Adipocyte (in vitro differentiated cells): Measurements from ENCODE around the gene ST6GALNAC5.

Source experiments
- DNase-seq: peaks from one replicate; pipeline ENCODE4 v3.0.0-alpha.2; 2015; ENCODE audit warnings: low read depth
- H3K27me3 ChIP-seq: replicated peaks from 2 replicates; pipeline ENCODE4 v1.7.0; 2013; ENCODE audit warnings: mild to moderate bottlenecking, low read length, moderate library complexity; ENCODE audit not compliant: control insufficient read depth, insufficient read depth
- H3K36me3 ChIP-seq: 2 replicates; pipeline ENCODE4 v1.7.0; 2013; ENCODE audit warnings: low read length, mild to moderate bottlenecking, moderate library complexity; ENCODE audit not compliant: control insufficient read depth, insufficient read depth, severe bottlenecking
- H3K4me1 ChIP-seq: 2 replicates; pipeline ENCODE4 v1.7.0; 2013; ENCODE audit warnings: mild to moderate bottlenecking, low read length, moderate library complexity; ENCODE audit not compliant: control insufficient read depth, insufficient read depth
- H3K4me3 ChIP-seq: 2 replicates; pipeline ENCODE4 v1.7.0; 2013; ENCODE audit warnings: mild to moderate bottlenecking, low read length, moderate library complexity
- H3K9ac ChIP-seq: 2 replicates; pipeline ENCODE4 v1.7.0; 2013; ENCODE audit warnings: mild to moderate bottlenecking, low read length, moderate library complexity
- H3K9me3 ChIP-seq: 2 replicates; pipeline ENCODE4 v1.7.0; 2013; ENCODE audit warnings: mild to moderate bottlenecking, low read length, moderate library complexity; ENCODE audit not compliant: control insufficient read depth

The ST6GALNAC5 gene

GRCh38 chr1:76940571-76941335, 73.5 kb downstream of the ST6GALNAC5 start:
- Histone ChIP-seq H3K4me1 (peaks cover 46% of the 10 kb centered on the region), H3K9ac (no peak overlapping the region), H3K36me3 (no peaks in the 10 kb centered on the region), H3K27me3 (no peaks in the 10 kb centered on the region), H3K4me3 (no peak overlapping the region), H3K9me3 (no peaks in the 10 kb centered on the region)
- no peak for DNase-seq

- H3K9me3 ChIP-seq, result no peaks in the 10 kb centered on the region
- no peaks in the 10 kb centered on the region for H3K36me3 ChIP-seq
- no peak for DNase-seq
- H3K4me3 ChIP-seq, result no peak overlapping the region
- no peaks in the 10 kb centered on the region for H3K27me3 ChIP-seq
- H3K4me1 ChIP-seq, result peaks cover 46% of the 10 kb centered on the region
- no peak overlapping the region for H3K9ac ChIP-seq
Observed at GRCh38 chr1:76942549-76942948, 75.3 kb downstream of the ST6GALNAC5 start.

DNA sequence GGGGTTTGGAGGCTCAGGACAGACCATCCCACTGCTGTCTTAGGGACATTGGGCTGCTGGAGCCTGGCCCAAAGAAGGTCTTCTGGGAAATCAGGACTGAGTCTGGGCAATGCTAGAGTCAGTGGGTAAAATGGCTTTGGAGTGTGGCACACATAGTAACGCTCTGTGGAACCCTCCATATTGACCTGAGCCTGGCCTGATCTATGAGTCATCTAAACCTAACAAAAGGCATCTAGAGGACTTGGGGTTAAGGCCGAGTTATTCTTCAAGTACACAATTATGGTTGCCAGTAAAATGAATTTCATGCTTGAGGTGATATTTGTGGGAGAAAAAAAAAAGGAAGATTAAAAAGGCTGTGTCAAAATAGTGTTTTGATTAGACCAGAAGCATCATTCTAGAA, 77.7 kb downstream of the ST6GALNAC5 start:
- H3K36me3 ChIP-seq, result no peaks in the 10 kb centered on the region
- DNase-seq, result no peak
- H3K27me3 ChIP-seq, result no peaks in the 10 kb centered on the region

DNA sequence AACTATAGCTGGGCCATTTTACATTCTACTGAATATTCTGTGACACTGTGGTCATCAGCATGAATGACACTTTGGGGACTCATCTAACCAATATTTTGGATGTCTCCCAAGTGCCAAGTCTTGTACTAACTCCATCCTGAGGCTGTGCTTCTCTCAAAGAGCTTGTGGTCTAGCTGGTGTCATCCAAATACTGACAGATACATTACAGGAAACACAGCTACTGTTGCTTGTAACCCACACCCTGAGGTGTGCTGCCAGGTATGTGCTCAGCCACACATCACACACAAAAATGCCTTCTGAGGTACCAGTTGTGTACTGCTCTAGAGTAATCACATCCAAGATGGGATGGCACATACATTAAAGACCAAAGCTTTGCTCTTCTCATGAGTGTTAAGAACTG, 81.6 kb downstream of the ST6GALNAC5 start:
- no peaks in the 10 kb centered on the region for H3K27me3 ChIP-seq
- no peak for DNase-seq
- no peak overlapping the region for H3K4me3 ChIP-seq
- no peak overlapping the region for H3K9ac ChIP-seq
- H3K9me3 ChIP-seq, result no peaks in the 10 kb centered on the region
- H3K36me3 ChIP-seq, result no peaks in the 10 kb centered on the region
- H3K4me1 ChIP-seq, result peaks cover 8% of the 10 kb centered on the region

More for the DNA sequence above, 77.7 kb downstream of the ST6GALNAC5 start:
- H3K4me3 ChIP-seq, result no peak overlapping the region
- peaks cover 27% of the 10 kb centered on the region for H3K4me1 ChIP-seq
- no peak overlapping the region for H3K9ac ChIP-seq
- H3K9me3 ChIP-seq, result no peaks in the 10 kb centered on the region

GRCh38 chr1:76949503-76949902, 82.2 kb downstream of the ST6GALNAC5 start:
- no peaks in the 10 kb centered on the region for H3K9me3 ChIP-seq
- DNase-seq, result peak; percentile 15
- no peaks in the 10 kb centered on the region for H3K36me3 ChIP-seq
- H3K4me1 ChIP-seq, result peaks cover 1% of the 10 kb centered on the region
- H3K4me3 ChIP-seq, result no peak overlapping the region
- H3K9ac ChIP-seq, result no peak overlapping the region
- H3K27me3 ChIP-seq, result no peaks in the 10 kb centered on the region

DNA sequence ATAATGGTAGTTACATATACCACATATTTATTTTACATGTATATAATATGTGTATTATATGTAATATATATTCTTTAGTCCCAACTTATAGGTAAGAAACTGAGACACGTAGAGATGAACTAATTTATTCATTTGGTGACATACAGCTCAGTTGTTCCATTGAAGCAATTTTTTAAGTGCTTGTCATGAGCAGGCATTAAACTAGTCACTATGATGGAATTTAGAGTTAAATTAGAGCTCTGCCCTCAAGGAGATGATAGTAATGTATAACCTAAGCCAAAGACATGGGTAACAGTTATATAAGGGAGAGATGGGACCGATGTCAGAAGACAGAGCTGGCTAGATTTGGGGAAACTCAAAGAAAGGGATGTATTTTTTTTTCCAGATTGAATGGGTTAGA, 83.0 kb downstream of the ST6GALNAC5 start:
- no peaks in the 10 kb centered on the region for H3K27me3 ChIP-seq
- no peaks in the 10 kb centered on the region for H3K9me3 ChIP-seq
- H3K4me3 ChIP-seq, result no peak overlapping the region
- no peaks in the 10 kb centered on the region for H3K36me3 ChIP-seq
- DNase-seq, result peak; percentile 33
- H3K4me1 ChIP-seq, result peaks cover 3% of the 10 kb centered on the region
- H3K9ac ChIP-seq, result no peak overlapping the region

DNA sequence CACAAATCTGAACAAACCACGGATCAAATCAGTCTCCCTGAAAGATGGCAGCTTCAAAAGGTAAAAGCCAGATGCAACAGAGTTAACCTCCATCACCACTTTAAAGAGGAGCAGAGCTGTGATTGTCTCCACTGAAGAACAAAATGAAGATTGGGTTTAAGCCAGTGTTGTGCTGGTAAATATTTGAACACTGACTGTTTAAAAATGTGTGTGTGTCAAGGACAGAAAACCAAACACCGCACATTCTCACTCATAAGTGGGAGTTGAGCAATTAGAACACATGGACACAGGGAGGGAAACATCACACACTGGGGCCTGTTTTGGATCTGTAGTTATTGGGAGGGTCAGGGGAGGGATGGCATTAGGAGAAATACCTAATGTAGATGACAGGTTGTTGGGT, 83.9 kb downstream of the ST6GALNAC5 start:
- Histone ChIP-seq H3K27me3 (no peaks in the 10 kb centered on the region), H3K4me3 (no peak overlapping the region), H3K9ac (no peak overlapping the region), H3K36me3 (no peaks in the 10 kb centered on the region), H3K4me1 (peaks cover 11% of the 10 kb centered on the region), H3K9me3 (no peaks in the 10 kb centered on the region)
- DNase-seq, result no peak

DNA sequence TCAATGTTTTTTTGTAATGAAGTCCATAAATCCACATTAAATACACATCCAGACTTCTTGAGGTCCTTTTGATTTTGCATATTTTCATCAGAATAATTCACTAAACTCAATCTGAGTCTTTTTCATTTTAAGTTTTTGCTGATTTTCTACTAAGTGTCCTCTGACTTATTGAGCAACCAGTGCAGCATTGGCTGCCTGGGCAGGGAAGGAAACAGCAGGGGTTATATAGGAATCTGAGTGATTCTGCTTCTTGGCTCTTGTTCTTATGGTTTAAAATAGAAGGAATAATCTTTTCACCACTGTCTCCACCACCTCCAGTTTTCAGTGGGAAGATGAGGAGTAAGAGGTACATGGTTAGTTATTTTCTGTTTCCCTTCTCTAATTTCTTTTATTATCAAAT, 88.4 kb downstream of the ST6GALNAC5 start:
- peak; percentile 69 for DNase-seq
- H3K27me3 ChIP-seq, result no peaks in the 10 kb centered on the region
- peaks cover 18% of the 10 kb centered on the region for H3K4me1 ChIP-seq
- no peaks in the 10 kb centered on the region for H3K9me3 ChIP-seq
- H3K9ac ChIP-seq, result no peak overlapping the region
- no peak overlapping the region for H3K4me3 ChIP-seq
- no peaks in the 10 kb centered on the region for H3K36me3 ChIP-seq

DNA sequence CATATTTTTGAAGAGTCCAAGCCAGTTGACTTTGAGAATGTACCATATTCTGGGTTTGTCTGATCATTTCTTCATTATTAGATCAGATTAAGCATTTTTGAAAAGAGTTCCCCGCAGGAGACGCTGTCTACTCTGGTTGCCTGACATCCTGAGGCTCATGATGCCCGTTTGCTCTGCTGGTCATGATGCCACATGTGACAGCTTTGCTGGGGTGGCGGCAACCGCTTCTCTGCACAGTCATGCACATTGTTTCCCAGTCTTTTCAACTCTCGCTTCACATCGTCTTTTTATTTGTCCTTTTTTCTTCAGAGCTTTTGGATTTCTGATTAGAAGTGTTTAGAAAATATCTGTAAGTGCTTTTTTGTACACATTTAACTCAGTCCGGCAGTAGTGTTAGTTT, 90.7 kb downstream of the ST6GALNAC5 start:
- no peaks in the 10 kb centered on the region for H3K36me3 ChIP-seq
- H3K4me1 ChIP-seq, result peaks cover 18% of the 10 kb centered on the region
- H3K9ac ChIP-seq, result no peak overlapping the region
- no peak for DNase-seq
- H3K4me3 ChIP-seq, result no peak overlapping the region
- H3K27me3 ChIP-seq, result no peaks in the 10 kb centered on the region
- no peaks in the 10 kb centered on the region for H3K9me3 ChIP-seq

DNA sequence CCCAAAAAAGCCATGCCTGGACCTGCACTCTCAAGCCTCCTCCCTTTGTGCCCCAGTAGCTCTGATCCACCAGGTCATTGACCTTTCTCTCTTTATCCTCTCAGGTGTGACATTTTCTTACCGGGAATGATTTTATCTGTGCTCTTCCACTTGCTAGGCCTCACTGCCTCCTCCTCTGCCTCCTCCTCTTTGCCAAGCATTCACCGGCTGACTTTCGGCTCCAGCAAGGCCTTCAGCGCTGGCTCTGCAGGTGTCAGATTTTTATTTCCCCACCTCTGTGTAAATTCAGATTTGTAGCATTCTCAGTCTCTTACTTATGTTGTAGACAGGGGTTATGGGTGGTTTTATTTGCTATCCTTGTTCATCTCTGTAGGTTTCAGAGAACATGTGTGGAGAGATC, 91.5 kb downstream of the ST6GALNAC5 start:
- Histone ChIP-seq H3K9ac (no peak overlapping the region), H3K4me3 (no peak overlapping the region), H3K4me1 (peaks cover 18% of the 10 kb centered on the region), H3K36me3 (no peaks in the 10 kb centered on the region), H3K9me3 (no peaks in the 10 kb centered on the region), H3K27me3 (no peaks in the 10 kb centered on the region)
- DNase-seq, result no peak

- Histone ChIP-seq H3K27me3 (no peaks in the 10 kb centered on the region), H3K9me3 (no peaks in the 10 kb centered on the region), H3K4me1 (peaks cover 18% of the 10 kb centered on the region), H3K36me3 (no peaks in the 10 kb centered on the region), H3K4me3 (no peak overlapping the region), H3K9ac (no peak overlapping the region)
- DNase-seq, result no peak
Observed at GRCh38 chr1:76959556-76959955, 92.3 kb downstream of the ST6GALNAC5 start.
